SK-MEL-5 (cell line): ENCODE measurements around the gene TGFBR3. TPM values are rescaled to one million over a fixed set of nuclear protein-coding genes. Genes with fewer than 3 reads are reported as not detected.

Experiments
- DNase-seq: peaks from one replicate; pipeline ENCODE4 v3.0.0-alpha.2; 2016; ENCODE audit warnings: low read depth, low spot score
- in situ Hi-C: cut with HindIII; loops from 2 replicates; pipeline ENCODE4 v1.10.0; 2016; ENCODE audit warnings: low sequenced_read_pairs, high pct_unique_total_duplicates, low pct_unique_long_range_greater_than_20kb
- total RNA-seq: library from RNA; depleted of rRNA; stranded (reverse); fragments of >200 nt; shearing (Covaris generic); gene quantifications from 2 replicates; pipeline ENCODE4 v1.2.3, GENCODE V29; 2014

Gene TGFBR3
- total RNA-seq, 1 experiment from 2014 or later, result 17.2 TPM

- no peak for DNase-seq
- in situ Hi-C loops, result no loop called here
Measured at GRCh38 chr1:91737650-91738049, 148.3 kb downstream of the TGFBR3 start.

- in situ Hi-C loops, result no loop called here
- DNase-seq, result no peak
Measured at GRCh38 chr1:91736715-91737615, 149.0 kb downstream of the TGFBR3 start.

GRCh38 chr1:91736146-91736714, 149.7 kb downstream of the TGFBR3 start:
- in situ Hi-C loops, result no loop called here
- no peak for DNase-seq

GRCh38 chr1:91735266-91735845, 150.6 kb downstream of the TGFBR3 start:
- in situ Hi-C loops, result no loop called here
- no peak for DNase-seq

GRCh38 chr1:91734761-91735160, 151.2 kb downstream of the TGFBR3 start:
- in situ Hi-C loops, result no loop called here
- no peak for DNase-seq

GRCh38 chr1:91733108-91733710, 152.7 kb downstream of the TGFBR3 start:
- in situ Hi-C loops, result no loop called here
- no peak for DNase-seq

- in situ Hi-C loops, result no loop called here
- no peak for DNase-seq
Measured at GRCh38 chr1:91732291-91733107, 153.5 kb downstream of the TGFBR3 start.

GRCh38 chr1:91731815-91732214, 154.1 kb downstream of the TGFBR3 start:
- no peak for DNase-seq
- in situ Hi-C loops, result no loop called here

- DNase-seq, result no peak
- in situ Hi-C loops, result no loop called here
Measured at GRCh38 chr1:91730801-91731732, 154.9 kb downstream of the TGFBR3 start.

GRCh38 chr1:91729621-91730358, 156.2 kb downstream of the TGFBR3 start:
- in situ Hi-C loops, result no loop called here

GRCh38 chr1:91727763-91728162, 158.2 kb downstream of the TGFBR3 start:
- no peak for DNase-seq
- in situ Hi-C loops, result no loop called here

More at GRCh38 chr1:91729621-91730358, 156.2 kb downstream of the TGFBR3 start:
- no peak for DNase-seq

- in situ Hi-C loops, result no loop called here
- no peak for DNase-seq
Measured at GRCh38 chr1:91725989-91726721, 159.8 kb downstream of the TGFBR3 start.

GRCh38 chr1:91725618-91725988, 160.3 kb downstream of the TGFBR3 start:
- in situ Hi-C loops, result no loop called here
- no peak for DNase-seq

GRCh38 chr1:91724644-91725043, 161.3 kb downstream of the TGFBR3 start:
- no peak for DNase-seq
- in situ Hi-C loops, result no loop called here

GRCh38 chr1:91724231-91724630, 161.7 kb downstream of the TGFBR3 start:
- in situ Hi-C loops, result no loop called here
- no peak for DNase-seq
